SU-DHL-6 (cell line): ENCODE data around the gene CCR6.

ENCODE experiments used
- EZH2phosphoT487 ChIP-seq: fragments of 200-600 bp; sonication (generic), shearing (Covaris generic); conservative IDR thresholded peaks from 2 replicates; pipeline ENCODE4 v1.6.1; 2018; ENCODE audit warnings: mild to moderate bottlenecking, antibody characterized with exemption, low read length, moderate library complexity, mixed read lengths
- TF ChIP-seq, protein P1 (sequence below): fragments of 200-600 bp; sonication (generic); IDR thresholded peaks from one replicate; pipeline ENCODE4 v1.5.1; 2017; ENCODE audit warnings: antibody characterized with exemption, mild to moderate bottlenecking, low read length, moderate library complexity; ENCODE audit not compliant: insufficient read depth, poor library complexity, severe bottlenecking

DNA sequence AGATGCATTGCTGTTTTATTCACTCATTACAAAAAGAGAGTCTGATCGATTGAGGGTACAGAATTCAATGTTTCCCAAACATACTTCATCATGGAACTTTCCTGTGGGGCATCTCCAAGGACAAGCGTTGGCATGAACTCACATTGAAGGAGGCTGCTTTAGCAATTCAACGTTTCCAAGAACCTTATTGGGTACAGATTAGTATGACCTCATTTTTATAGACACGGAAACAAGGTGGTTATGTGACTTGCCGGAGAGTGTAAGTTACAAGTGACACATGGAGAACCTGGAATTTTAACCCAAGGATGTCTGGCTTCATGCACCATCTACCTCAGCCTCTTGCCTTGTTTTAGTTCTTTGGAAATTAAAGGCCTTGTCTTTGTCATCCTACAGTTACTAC is 26.1 kb downstream of the CCR6 start:
- TF ChIP-seq, protein P1, sequence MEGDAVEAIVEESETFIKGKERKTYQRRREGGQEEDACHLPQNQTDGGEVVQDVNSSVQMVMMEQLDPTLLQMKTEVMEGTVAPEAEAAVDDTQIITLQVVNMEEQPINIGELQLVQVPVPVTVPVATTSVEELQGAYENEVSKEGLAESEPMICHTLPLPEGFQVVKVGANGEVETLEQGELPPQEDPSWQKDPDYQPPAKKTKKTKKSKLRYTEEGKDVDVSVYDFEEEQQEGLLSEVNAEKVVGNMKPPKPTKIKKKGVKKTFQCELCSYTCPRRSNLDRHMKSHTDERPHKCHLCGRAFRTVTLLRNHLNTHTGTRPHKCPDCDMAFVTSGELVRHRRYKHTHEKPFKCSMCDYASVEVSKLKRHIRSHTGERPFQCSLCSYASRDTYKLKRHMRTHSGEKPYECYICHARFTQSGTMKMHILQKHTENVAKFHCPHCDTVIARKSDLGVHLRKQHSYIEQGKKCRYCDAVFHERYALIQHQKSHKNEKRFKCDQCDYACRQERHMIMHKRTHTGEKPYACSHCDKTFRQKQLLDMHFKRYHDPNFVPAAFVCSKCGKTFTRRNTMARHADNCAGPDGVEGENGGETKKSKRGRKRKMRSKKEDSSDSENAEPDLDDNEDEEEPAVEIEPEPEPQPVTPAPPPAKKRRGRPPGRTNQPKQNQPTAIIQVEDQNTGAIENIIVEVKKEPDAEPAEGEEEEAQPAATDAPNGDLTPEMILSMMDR = no peak
- no peak for TF ChIP-seq EZH2phosphoT487
